NCI-H2196 (cell line): ENCODE data around the gene B9D1.

Source experiments
- DNase-seq: peaks from one replicate; lab custom pipeline; 2025; ENCODE audit not compliant: unreplicated experiment; lab: John Stamatoyannopoulos, UW

B9D1 gene

DNA sequence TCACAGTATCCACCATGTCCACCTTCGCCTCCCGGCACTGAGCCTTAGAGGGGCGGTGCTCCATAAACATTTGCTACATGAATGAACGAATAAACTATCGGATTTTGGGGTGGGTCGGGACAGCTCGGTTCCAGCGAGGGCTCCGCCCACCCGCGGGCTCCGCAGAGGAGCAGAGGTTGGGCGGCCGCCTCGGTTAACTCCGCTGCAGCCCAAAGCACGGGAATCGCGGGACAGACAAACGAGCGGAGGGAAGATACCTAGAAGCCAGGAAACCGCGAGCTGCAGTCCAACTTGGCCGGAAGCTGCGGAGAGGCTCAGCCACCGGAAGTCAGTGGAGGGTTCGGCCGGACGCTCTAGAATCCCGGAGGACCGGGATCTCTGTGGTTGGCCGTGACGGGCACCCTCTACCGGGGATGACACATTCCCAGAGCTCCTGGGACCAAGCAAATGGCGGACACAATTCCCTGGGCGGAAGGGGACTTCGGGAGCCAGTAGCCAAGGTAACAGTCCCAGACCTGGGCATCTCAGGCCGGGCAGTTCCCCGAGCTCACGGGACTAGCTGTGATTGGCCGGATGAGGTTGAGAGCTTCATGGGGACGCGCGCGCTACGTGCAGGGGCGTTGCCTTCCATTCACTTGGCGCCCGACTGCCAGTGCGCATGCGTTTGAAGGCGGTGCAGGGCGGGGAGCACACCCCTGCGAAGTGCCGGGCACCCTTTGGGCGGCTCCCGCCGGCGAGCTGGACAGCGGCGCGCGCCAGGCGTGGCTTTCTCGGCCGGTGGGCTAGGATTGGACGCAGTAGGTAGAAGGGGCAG lies 15.3 kb upstream of the B9D1 start:
- peak; percentile 94 for DNase-seq

DNA sequence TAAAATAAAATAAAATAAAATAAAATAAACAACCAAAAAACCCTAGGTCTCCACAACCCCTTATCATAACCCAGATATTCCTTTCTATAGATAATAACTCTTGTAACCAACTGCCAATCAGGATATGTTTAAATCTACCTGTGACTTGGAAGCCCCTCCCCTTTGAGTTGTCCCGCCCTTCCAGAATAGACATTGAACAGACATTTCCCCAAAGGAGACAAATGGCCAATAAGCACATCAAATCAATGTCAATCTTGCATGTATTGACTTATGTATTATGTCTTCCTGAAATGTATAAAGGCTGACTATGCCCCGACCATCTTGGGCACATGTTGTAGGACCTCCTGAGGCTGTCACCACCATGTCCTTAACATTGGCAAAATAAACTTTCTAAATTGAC lies 14.3 kb upstream of the B9D1 start:
- peak; percentile 5 for DNase-seq

DNA sequence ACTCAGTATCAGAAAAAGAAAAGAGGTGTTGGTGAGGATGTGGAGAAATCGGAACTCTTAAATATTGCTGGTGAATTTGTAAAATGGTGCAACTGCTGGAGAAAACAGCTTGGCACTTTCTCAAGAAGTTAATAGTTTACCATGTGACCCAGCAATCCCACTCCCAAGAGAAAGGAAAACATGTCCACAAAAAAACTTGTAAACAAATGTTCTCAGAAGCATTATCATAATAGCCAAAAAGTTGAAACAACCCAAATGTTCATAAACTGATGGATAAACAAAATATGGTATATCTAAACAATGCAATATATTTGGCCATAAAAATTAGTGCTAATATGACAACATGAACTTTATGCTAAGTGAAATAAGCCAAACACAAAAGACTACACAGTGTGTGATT lies 13.2 kb upstream of the B9D1 start:
- DNase-seq: no peak

DNA sequence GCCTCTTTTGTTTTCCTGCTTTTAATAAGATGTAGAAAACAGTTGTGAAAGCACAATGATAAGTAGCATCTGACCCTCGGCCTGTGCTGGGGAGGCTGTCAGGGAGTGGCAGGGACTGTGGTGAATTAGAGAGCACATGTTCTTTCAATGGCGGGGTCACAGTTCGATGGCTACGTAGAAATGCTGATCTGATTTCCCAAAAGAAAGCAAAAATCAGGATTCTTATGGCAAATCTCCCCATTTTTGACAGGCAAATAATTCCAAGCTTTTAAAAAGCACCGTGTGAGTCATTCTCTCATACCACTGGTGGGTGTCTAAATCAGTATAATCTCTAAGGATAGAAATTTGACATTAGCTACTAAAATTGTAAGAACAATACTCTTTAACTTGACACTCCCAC lies 11.6 kb upstream of the B9D1 start:
- DNase-seq: no peak

DNA sequence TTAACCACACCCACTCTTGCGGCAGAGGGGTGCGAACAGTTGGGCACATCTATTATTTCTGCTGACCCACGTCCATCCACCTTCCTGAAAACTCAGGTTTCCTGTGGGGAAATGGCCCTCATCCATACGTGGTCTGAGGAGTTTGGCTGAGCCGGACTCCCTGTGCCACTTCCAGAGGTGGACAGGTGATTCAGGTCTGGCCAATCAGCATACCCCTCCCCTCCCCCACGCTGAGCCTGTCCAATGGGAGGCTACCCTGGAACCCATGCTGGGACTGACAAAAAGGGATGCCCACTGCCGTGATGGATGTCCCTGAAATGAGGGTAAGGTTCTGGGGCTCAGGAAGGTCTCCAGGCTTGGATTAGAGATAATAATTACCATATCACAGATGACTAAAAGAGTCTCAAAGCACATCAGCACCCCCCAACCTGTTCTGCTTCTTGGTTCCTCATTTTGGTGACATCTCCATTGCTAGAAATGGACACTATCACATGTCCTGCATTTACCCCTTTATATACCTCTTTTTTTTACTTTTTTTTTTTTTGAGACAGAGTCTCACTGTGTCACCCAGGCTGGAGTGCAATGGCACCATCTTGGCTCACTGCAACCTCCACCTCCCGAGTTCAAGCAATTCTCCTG lies 10.5 kb upstream of the B9D1 start:
- DNase-seq: no peak

DNA sequence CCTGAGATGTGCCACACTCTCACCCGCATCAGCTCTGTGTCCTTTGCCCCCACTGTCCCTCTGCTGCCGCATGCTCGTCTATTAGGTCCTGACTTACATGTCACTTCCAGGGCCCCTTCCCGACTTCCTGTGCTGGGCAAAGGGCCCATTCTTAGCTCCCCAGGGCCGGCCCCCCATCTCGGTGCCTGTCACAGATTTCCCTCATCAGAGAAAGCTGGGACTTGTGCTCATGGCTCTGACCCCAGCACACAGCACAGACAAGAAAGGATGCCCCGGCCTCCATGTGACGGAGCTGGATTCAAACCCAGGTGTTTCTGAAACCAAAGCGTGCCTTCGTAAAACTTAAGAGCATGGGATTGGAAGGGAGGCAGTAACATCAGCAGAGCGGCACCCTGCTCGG lies 9.9 kb upstream of the B9D1 start:
- DNase-seq: no peak

DNA sequence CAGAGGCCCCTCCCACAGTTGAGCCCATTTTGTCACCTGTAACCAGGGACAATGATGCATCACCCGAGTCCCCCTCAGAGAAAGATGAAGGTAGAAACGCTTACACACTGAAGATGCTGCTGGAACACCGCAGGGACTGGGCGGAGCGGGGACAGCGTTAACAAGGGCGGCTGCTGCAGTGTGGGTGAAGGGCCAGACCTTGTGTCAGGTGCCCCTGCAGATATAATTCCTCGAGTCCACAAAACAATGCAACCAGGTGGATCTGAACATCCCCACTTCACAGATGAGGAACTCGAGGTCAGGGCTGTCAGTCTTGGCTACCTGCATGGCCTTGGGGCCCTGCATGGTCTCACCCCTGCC lies 9.5 kb upstream of the B9D1 start:
- DNase-seq: no peak

DNA sequence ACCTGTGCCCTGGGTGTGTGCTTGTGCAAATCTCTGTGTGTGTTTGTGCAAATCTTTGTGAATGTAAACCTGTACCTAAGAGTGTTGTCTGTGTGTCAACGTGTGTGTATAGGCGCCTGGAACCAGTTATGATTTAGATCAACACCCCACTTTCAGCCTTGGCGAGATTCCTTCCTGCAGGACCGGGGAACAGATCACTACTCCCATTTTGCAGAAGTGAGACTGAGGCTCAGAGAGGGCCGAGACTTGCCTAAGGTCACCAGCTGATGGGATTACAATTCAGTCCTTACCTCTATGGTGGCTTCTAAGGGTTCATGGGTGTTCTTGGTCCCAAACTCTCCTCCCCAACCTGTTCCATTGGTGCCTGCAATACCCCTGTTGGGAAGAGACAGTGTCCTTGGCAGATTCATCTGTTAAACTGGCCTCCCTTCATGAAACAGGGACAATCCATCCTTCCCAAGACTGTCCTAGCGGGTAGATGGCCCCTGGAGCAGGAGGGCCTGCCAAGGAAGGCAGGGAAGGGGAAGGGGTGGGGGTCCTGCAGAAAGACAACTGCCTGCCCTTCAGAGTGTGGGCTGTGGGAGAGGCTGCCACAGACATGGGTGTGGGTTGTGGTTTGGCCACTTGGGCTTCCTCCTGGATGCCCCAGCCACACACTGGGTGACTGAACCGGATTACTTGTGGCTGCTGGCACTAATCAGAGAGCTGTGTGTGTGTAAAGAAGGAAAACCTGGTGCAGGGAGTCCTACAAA lies 8.9 kb upstream of the B9D1 start:
- DNase-seq: no peak

DNA sequence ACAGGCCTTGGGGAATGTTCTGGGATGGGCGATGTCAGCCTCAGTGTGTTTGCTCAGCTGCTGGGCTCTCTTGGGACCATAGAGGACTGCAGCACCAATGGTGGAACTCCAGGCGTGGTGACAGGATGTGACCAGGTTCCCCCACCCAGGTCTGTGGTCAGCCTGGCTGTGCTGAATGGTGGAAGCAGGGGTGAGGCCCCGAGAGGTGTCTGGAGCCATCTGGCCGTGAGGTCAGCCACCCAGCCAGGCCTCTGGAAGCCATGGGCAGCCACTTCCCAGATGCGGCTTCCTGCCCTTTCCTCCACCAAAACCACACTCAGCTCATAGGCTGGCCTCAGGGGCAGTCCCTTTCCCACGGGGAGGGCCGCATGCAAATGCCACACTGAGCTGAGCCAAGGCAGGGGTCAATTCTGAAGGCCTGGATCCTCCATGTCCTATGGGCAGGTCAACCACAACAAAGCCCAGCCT lies 8.0 kb upstream of the B9D1 start:
- DNase-seq: no peak

DNA sequence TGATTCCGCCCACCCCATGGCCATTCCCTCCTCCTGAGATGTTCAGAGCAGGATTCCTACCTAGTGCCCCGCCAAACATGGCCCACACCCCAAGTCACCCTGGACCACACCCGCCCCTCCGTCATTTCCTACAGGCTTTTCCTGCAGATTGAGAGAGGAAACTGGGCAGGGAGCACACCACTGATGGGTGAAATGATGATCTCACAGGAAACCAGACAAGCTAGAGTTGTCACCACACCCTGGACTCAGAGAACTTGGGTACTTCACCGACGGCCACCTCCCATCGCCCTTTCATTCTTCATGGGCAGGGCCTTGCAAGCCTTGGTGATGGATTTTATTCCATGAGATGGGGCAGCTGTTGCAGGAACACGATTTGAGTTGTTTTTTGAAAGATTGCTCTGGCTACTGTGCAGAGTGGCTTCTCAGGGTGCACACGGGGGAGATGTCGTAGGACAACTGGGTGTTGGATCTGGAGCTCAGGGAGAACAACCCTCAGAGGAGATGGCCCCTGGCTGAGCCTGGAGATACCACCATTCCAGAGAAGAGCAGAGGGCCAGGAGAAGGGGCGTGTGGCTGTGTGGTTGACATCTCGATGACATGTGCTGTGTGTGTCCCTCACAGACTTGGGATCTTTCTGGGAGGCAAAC lies 7.4 kb upstream of the B9D1 start:
- DNase-seq: no peak

DNA sequence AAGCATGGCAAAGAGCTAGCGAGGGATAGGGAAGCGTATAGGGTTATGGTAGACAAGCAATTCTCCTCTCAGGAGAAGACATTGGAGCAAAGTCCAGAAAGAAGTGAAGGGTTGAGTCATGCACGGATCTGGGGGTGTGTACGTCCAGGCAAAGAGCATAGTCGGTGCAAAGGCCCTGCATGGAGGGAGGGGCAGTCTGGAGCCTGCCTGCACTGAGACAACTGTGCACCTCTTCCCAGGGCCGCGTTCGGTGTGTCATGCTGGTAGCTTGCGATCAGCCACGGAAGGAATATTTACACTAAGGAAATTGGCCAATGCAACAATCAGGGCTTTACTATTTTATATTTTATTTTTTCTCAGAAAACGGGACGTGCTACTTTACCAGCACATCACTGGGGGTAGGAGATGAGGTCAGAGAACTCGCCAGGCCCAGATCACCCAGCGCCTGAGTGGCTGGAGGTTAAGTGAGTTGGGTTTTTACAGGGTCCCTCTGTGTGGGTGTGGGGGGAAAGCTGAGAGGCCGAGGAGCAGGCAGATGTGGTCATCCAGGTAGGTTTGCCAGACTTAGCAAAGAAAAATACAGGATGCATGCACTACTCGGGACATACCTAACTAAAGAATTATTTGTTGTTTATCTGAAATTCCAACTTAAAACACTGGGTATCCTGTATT lies 6.7 kb upstream of the B9D1 start:
- no peak for DNase-seq

DNA sequence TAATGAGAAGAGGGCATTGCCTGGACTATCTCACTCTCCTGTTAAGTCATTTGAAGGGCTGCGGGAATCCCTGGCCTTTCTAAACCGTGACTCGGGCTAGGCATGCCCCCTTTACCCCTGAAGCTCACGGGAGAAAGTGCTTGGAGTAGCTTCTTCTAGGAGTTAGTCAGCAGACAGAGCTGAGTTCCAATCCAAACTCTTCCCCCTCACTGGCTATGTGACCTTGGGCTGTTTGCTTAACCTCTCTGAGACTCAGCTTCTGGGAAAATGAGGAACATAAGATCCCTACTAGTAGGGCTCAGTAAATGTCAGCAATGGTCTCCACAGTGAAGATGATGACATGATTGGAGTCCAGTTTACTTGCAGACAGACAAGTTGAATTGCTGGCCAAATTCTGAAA lies 5.7 kb upstream of the B9D1 start:
- no peak for DNase-seq

DNA sequence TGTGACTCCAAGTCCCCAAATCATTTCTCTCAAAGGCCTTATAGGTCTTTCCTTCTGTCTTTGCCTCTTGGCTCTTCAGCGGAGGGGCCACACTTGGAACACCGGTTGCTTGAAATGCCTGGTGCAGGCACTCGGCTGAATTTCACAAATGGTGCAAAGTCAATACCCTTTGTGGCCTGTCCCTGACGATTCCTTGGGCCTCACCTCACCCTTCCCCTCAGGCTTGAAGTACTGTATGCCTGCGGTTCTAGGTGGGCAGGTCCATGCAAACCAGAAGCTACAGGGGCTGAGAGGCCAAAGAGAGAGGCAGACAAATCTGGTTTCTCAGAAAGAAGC lies 4.1 kb upstream of the B9D1 start:
- DNase-seq: no peak

DNA sequence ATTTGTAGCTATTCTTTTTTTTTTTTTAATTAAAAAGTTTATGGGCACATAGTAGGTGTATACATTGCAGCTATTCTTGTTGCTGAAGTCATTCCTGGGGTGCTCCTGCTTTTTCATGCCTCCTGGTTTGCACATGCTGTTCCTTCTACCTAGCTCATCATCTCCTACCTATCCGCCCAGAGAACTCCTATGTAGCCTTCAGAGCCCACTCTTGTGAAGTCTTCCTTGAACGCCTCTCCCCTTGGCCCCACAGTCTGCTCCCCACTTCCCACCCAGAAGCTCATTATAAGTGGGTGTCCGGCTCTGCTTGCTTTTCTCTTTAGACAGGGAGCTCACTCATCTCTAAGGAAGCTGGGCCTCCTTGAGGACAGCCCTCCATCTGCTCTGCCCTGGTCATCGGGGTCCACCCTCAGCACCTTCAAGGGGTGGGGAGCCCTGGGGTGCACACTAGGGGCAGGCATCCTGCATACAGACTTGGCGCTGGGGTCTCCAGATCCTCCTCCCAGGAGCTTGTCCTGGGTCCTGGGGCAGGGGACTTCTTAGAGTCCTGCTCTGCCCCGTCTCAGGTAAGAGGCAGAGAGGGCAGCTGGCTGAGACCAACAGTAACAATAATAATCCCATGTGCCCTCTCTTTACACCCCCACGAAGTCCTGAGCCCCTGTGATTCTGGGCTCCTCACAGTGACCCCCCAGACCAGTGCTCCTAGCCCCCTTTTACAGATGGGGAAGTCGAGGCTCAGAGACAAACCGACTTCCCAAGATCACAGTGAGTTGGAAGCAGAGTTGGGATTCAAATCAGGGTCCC lies 3.5 kb upstream of the B9D1 start:
- DNase-seq: no peak

DNA sequence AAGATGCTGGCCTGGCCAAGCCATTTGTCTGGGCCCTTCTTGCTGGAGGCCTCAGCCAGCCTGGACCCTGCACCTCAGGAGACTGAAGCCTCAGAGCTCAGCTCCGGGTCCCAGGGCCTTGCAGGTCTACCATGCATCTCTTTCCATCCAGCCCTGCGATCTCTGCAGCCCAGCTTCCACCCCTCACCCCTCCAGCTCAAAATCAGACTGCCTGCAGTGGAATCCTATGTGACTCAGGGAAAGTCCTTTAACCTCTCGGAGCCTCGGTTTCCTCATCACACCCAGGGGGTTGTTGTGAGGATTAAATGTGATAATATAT lies 2.9 kb upstream of the B9D1 start:
- no peak for DNase-seq

DNA sequence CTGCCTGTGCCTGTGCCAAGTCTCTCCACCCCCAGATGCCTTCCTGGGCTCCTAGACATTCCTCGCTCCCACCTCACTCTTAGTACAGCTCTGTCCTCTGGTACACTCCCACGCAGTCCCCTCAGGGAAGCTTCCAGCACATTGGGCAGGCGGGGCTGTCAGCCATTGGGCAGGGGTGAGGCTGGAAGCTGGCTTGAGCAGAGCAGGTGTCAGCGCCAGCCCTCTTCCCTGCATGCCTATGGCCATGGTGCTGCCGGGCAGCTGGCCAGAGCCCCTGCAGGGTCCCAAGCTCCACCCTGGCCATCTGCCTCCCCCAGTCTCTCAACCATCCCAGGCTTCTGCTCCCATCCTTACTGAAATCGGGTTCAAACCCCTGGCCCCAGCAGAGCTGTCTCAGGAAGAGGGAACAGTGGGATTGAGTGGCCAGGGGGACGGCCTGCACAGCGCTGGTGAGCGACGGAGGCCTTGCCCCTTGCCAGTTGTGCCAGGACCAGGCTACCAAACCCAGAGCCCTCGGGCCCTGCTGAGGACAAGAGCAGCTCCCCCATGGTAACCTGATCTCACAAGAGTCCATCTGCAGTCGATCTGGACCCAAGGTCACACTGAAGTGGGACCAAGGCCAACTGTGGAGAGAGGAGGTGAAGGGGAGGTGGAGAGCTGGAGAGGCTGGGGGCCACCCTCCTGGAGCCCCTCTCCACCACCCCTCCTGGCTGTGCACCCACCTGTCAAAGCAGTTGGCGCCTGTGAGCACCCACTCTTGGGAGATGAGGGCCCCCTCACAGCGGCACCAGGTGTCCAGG lies 2.4 kb upstream of the B9D1 start:
- peak; percentile 21 for DNase-seq

DNA sequence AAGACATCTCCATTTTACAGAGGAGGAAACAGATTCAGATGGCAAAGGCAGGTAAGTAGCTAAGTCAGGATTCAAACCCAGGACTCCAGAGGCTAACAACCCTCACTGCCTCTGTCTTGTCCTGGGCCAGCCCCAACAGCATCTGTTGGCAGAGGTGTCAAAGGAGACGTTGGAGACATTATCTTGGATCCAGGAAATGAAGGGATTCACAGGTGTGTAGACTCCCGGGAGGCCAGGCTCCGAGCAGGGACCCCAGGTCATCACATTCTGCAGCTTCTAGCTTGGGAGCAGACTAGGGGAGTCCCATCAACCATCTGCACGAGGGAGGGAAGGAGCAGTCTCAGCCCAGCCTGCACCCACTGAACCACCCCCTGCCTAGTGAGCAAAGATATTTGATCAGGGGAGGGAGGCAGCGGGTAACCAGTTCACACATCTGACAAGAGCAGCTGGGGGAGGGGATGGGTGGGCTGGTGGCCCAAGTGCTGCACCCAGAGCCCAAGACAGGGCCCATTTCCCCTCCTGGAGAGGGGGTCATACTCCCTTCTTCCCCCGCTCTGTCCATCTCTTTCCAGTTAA lies 1.0 kb upstream of the B9D1 start:
- no peak for DNase-seq

DNA sequence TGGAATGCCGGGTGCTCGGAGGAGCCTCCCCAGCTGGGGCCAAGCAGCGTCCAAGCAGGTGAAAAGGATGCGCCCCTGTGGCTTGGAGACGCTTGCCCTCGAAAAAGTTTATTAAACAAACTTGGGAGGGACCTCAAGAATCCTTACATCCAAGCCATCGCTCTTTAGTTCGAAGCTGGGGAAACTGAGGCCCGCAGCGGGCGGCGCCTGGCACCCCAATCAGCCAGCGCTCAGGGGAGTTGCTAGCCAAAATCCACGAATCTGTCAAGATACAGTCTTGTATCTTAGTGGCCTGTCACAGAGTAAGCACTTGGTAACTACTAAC lies 553 bp upstream of the B9D1 start:
- DNase-seq: no peak

DNA sequence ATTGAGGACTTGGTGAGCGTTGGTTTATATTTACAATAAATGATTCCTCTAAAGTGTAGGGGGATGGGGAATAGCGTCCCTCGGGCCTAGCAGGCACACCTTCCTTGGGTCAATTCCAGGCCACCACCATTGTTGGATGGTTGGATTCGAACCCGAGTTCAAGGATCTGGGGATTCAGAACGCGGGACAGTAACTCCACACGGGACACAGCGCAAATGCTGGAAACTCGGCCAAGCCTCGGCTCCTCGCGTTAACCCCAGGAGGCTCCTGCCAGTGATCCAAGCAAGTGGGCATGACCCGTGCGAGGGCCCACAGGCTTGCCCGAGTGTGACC lies 613 bp downstream of the B9D1 start:
- no peak for DNase-seq

DNA sequence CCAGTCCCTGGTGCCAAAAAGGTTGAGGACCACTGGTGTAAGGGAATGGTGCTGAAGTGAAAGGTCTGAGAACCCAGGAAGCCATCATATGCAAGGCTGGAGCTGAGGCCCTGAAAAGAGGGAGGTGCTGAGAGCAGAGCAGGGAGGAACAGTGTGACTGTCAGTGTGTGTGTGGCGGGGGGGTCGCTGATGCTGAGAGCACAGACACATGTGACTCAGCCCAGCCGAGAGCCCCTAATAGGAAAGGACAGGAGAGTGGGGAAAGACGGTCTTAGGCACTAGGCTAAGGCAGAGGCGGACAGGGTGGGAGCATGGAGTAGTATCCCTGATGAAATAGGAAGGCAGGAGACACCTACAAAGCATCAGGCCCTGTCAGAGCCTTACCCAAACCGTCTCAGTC lies 1.2 kb downstream of the B9D1 start:
- no peak for DNase-seq
